Measurements from ENCODE around the gene KSR1.
A peak's percentile ranks its signal among the peaks of the same experiment; 100 is the strongest.
"Not testable (repeated sequence)": the region's sequence is repeated elsewhere in the genome, so short reads cannot be mapped to it uniquely, and the experiment has no call there.

KSR1 gene

GRCh38 chr17:27455914-27456680 is at the start of gene KSR1:
KSR1 (plus strand) TSS chr17:27456448; CDS start chr17:27456644, 196 bp downstream.
- peak within 1 kb of the TSS; percentile 89 for H3K4me3 ChIP-seq (ENCODE audit: low read depth, low read length)
- in situ Hi-C loops (cut with HindIII; ENCODE audit: low pct_ligation_motif_present, low sequenced_read_pairs): no loop called here
- H3K27ac ChIP-seq: peak within 1 kb of the TSS; percentile 61
- TF ChIP-seq CTCF (IDR thresholded peaks at IDR 0.05; ENCODE audit: low read depth, low read length, missing control alignments): peak; percentile 69
- DNase-seq: peak; percentile 52
- peaks cover 3% of the 10 kb centered on the region for H3K36me3 ChIP-seq (replicated peaks)
- H3K27me3 ChIP-seq (replicated peaks): no peaks in the 10 kb centered on the region

GRCh38 chr17:27407916-27408864 is 48.1 kb upstream of the KSR1 start:
- Histone ChIP-seq H3K4me3 (ENCODE audit: low read depth, low read length) (no peak overlapping the region), H3K27me3 (replicated peaks) (no peaks in the 10 kb centered on the region), H3K27ac (no peak overlapping the region), H3K36me3 (replicated peaks) (no peaks in the 10 kb centered on the region)
- in situ Hi-C loops (cut with HindIII; ENCODE audit: low pct_ligation_motif_present, low sequenced_read_pairs): no loop called here
- DNase-seq: peak; percentile 54
- peak; percentile 11 for TF ChIP-seq CTCF (IDR thresholded peaks at IDR 0.05; ENCODE audit: low read depth, low read length, missing control alignments)

- DNase-seq: peak; percentile 19
- H3K27me3 ChIP-seq (replicated peaks): no peaks in the 10 kb centered on the region
- no peak overlapping the region for H3K27ac ChIP-seq
- H3K4me3 ChIP-seq (ENCODE audit: low read depth, low read length): no peak overlapping the region
- no peak for TF ChIP-seq CTCF (IDR thresholded peaks at IDR 0.05; ENCODE audit: low read depth, low read length, missing control alignments)
- no peaks in the 10 kb centered on the region for H3K36me3 ChIP-seq (replicated peaks)
- in situ Hi-C loops (cut with HindIII; ENCODE audit: low pct_ligation_motif_present, low sequenced_read_pairs): no loop called here
Observed at GRCh38 chr17:27408891-27409290, 47.4 kb upstream of the KSR1 start.

GRCh38 chr17:27412158-27412557 is 44.1 kb upstream of the KSR1 start:
- H3K4me3 ChIP-seq (ENCODE audit: low read depth, low read length); H3K36me3 ChIP-seq (replicated peaks); H3K27me3 ChIP-seq (replicated peaks); in situ Hi-C loops (cut with HindIII; ENCODE audit: low pct_ligation_motif_present, low sequenced_read_pairs); DNase-seq; H3K27ac ChIP-seq: not testable (repeated sequence)

GRCh38 chr17:27413315-27413714 is 42.9 kb upstream of the KSR1 start:
- in situ Hi-C loops (cut with HindIII; ENCODE audit: low pct_ligation_motif_present, low sequenced_read_pairs): no loop called here

More at GRCh38 chr17:27413315-27413714, 42.9 kb upstream of the KSR1 start:
- Histone ChIP-seq H3K27ac (no peak overlapping the region), H3K4me3 (ENCODE audit: low read depth, low read length) (no peak overlapping the region), H3K36me3 (replicated peaks) (no peaks in the 10 kb centered on the region), H3K27me3 (replicated peaks) (no peaks in the 10 kb centered on the region)
- DNase-seq: no peak
- no peak for TF ChIP-seq CTCF (IDR thresholded peaks at IDR 0.05; ENCODE audit: low read depth, low read length, missing control alignments)
